Small intestine (tissue), 7 donors: ENCODE measurements around the gene TIPARP. TPM values are rescaled to one million over a fixed set of nuclear protein-coding genes. Genes with fewer than 3 reads are reported as not detected.
A peak's percentile ranks its signal among the peaks of the same experiment; 100 is the strongest.

ENCODE experiments used
- DNase-seq, 2 donors: peaks; one replicate each; pipeline versions ENCODE4 v3.0.0 to v3.0.0-alpha.2; 2013
- FAIRE-seq: peaks from 2 replicates; lab custom pipeline; 2012; peaks lifted over from hg19 to GRCh38; lab: Jason Lieb, UNC
- H3K27ac ChIP-seq, 3 donors: one replicate each; pipeline ENCODE4 v1.5.1; 2013; ENCODE audit warnings: low read length in 2 of 3, mild to moderate bottlenecking in 2 of 3, control low read depth in 1 of 3, inconsistent platforms in 1 of 3, low read depth in 1 of 3, moderate library complexity in 1 of 3
- H3K27me3 ChIP-seq, 3 donors: one replicate each; pipeline ENCODE4 v1.6.1; 2013; ENCODE audit warnings: low read length in 3 of 3, inconsistent platforms in 1 of 3; ENCODE audit not compliant: control insufficient read depth in 3 of 3, insufficient read depth in 3 of 3
- H3K36me3 ChIP-seq, 3 donors: one replicate each; pipeline ENCODE4 v1.6.1; 2013; ENCODE audit warnings: low read length in 3 of 3, inconsistent platforms in 1 of 3, low read depth in 1 of 3, mild to moderate bottlenecking in 1 of 3, moderate library complexity in 1 of 3; ENCODE audit not compliant: control insufficient read depth in 3 of 3, insufficient read depth in 2 of 3
- H3K4me1 ChIP-seq, 3 donors: one replicate each; pipeline ENCODE4 v1.6.1; 2013; ENCODE audit warnings: low read length in 2 of 3, inconsistent platforms in 1 of 3, low read depth in 1 of 3, mild to moderate bottlenecking in 1 of 3, moderate library complexity in 1 of 3; ENCODE audit not compliant: control insufficient read depth in 3 of 3, insufficient read depth in 2 of 3
- H3K4me3 ChIP-seq, 3 donors: one replicate each; pipeline ENCODE4 v1.5.1; 2013; ENCODE audit warnings: low read length in 3 of 3, control low read depth in 1 of 3, inconsistent platforms in 1 of 3, low read depth in 1 of 3, mild to moderate bottlenecking in 1 of 3, moderate library complexity in 1 of 3
- H3K9me3 ChIP-seq, 2 donors: one replicate each; pipeline ENCODE4 v1.6.1; 2013; ENCODE audit warnings: low read depth in 1 of 2, low read length in 1 of 2; ENCODE audit not compliant: control insufficient read depth in 2 of 2, insufficient read depth in 1 of 2
- WGBS, 3 donors: extraction: QIAGEN DNeasy Blood & Tissue Kit; methylation state at CpG; one replicate each; pipeline ENCODE4 v1.1.7; 2013; 5-methylcytosine and 5-hydroxymethylcytosine counted together
- polyA plus RNA-seq, 4 donors: library from polyadenylated mRNA; stranded (reverse) in 3 of 4; unstranded in 1 of 4; fragments of 200-250 nt in 3 of 4; fragments of 120-200 nt in 1 of 4; gene quantifications; one replicate each; pipeline versions ENCODE4 v1.2.1 to v1.2.3, GENCODE V29; 2013
- donor health status: healthy with polysubstance abuse.
- donor health status: control.
- donor health status: control.
- donor health status: Bipolar disorder and iron deficiency.
- donor health status: healthy.

The TIPARP gene
- polyA plus RNA-seq, 4 donors: 8.5 to 18.3 (median 15.7) TPM

DNA sequence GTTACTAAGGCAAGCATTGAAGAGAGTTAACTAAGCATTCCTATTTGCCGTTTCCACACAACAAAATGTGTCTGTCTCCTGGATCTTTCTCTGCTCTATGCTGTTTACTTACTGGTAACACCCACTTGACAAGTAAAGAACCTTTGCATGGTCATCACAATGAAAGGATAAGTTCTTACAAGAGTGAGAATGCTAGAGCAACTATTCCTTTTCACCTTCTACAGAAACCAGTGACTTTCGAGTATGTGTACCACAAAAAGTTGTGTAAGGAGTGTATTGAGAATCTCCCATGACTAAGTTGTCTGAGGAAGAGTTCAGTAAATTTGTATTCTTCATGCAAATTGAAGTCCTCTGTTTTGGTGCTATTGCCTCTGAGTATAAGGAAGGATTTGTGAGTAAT is 10.8 kb downstream of the TIPARP start:
- FAIRE-seq: no peak
- Histone ChIP-seq H3K4me1 (peaks cover 21 to 30% (median 22%) of the 10 kb centered on the region in 3 donors), H3K4me3 (no peak overlapping the region), H3K36me3 (peaks cover 0 to 5% (median 5%) of the 10 kb centered on the region in 3 donors), H3K9me3 (no peaks in the 10 kb centered on the region), H3K27ac (peak overlapping the region in 1 of 3 donors; percentile 5), H3K27me3 (no peaks in the 10 kb centered on the region)
- 65 to 67% (median 66%) methylated on average over 2 of the region's 2 CpGs for WGBS, 3 donors
- DNase-seq: no peak

DNA sequence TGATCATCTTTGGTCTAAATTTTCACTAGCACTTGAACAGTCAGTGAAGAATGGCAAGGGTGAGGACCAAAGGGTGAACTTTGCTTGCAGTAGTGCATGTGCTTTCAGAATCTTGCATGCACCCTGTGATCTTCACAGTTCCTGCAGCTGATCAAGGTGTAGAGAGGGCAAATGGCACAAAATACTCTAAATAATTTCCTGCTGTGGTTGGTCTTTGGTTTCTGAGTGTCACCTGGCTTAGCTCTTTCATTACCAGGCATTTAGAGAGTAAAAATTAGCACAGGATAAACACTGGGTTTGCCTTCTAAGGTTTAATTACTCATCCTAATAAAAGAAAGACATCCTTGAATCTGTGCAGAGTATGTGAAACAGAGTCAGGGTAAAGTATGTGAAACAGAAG is 11.4 kb downstream of the TIPARP start:
- DNase-seq (peak in 1 of 2 donors; percentile 55), FAIRE-seq (no peak)
- H3K4me1 ChIP-seq: peaks cover 22 to 28% (median 22%) of the 10 kb centered on the region in 3 donors
- no peaks in the 10 kb centered on the region for H3K9me3 ChIP-seq
- H3K27me3 ChIP-seq: no peaks in the 10 kb centered on the region
- peaks cover 0 to 5% (median 5%) of the 10 kb centered on the region in 3 donors for H3K36me3 ChIP-seq
- peak overlapping the region in 1 of 3 donors; percentile 5 for H3K27ac ChIP-seq
- H3K4me3 ChIP-seq: no peak overlapping the region

DNA sequence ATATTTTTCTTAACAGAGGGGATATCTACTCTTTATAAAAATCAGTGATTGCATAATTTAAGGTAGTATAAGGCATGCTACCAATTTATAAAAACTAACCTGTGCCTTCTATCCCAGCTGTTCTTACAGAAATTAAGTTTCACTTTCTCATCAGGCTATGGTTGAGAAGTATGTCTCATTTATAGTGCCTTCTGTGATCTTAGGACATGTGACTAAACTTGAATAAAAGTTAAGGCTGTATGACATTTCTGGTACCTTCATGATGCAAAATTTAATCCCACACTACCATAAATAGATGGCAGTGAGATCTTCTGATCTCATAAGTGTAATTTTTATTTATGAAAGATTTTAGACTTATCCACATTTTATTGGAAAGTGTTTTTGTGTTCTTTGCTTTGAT is 12.6 kb downstream of the TIPARP start:
- Histone ChIP-seq H3K36me3 (peaks cover 0 to 5% (median 5%) of the 10 kb centered on the region in 3 donors), H3K4me1 (peaks cover 20 to 29% (median 26%) of the 10 kb centered on the region in 3 donors), H3K27ac (no peak overlapping the region), H3K4me3 (no peak overlapping the region), H3K9me3 (no peaks in the 10 kb centered on the region), H3K27me3 (no peaks in the 10 kb centered on the region)
- no peak for FAIRE-seq
- DNase-seq: peak in 1 of 2 donors; percentile 46

DNA sequence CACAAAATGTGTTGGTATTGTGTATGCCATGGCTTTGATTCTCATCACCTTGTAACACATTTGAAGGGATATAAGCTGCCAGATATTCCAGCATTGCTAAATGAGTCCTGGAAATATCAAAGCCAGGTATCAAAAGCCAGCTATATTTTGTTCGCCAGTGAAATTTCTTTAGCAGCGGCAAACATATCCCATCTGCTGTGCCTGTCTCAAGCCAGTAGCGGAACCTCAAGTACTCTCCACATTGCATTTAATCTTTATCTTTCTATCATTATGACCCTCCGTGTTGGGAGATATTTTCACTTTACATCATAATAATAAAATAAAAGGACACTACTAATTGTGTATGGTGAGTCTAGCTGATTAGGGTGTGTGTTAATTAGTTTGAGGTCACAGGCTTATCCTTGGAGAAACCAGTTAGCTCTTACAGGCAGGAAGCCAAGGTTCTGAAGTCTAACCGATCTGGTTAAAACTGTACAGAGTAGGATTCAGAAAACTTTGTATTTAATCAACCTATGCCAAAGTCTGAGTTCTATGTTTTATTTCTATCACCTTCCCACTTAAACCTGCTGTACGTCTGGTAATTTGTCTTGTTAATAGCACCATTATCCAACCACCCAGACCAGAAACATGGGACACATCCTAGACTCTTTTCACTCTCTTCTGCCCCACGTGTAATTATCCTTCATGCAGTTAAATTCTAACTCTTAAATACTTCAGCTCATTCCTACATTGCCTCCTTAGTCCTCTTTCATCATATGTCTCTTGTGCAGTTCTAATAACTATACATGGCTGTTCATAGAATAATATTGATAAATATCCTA is 14.5 kb downstream of the TIPARP start:
- FAIRE-seq (no peak), DNase-seq (peak in 1 of 2 donors; percentile 84)
- Histone ChIP-seq H3K27ac (peak overlapping the region in 1 of 3 donors; percentile 41), H3K36me3 (peaks cover 0 to 5% (median 3%) of the 10 kb centered on the region in 3 donors), H3K27me3 (no peaks in the 10 kb centered on the region), H3K9me3 (no peaks in the 10 kb centered on the region), H3K4me1 (peaks cover 18 to 26% (median 25%) of the 10 kb centered on the region in 3 donors), H3K4me3 (no peak overlapping the region)
- 30 to 72% (median 51%) methylated on average over 7 of the region's 7 CpGs for WGBS, 3 donors

DNA sequence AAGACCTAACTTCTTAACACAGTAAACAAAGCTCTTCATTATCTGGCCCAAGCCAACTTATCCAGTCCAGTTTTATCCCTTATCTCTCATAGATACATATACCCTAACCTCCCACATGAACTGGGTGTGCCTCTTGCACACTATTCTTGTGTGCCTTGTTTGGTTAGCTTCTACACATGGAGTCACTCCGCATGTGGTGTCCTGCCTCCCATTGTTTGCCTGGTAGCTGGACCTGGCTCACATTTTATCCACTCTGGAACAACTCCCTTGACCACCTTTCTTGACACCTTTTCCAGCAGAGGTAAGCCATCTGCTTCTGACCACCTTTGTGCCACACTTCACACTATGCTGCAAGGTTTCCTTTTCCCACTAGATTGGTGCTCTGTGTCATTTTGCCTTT is 15.2 kb downstream of the TIPARP start:
- FAIRE-seq: no peak
- no peaks in the 10 kb centered on the region for H3K9me3 ChIP-seq
- no peak overlapping the region for H3K4me3 ChIP-seq
- DNase-seq: peak in 1 of 2 donors; percentile 30
- no peaks in the 10 kb centered on the region for H3K27me3 ChIP-seq
- H3K4me1 ChIP-seq: peaks cover 18 to 26% (median 25%) of the 10 kb centered on the region in 3 donors
- H3K36me3 ChIP-seq: peaks cover 0 to 5% (median 3%) of the 10 kb centered on the region in 3 donors
- H3K27ac ChIP-seq: peak overlapping the region in 2 of 3 donors; percentile 20 to 76
- WGBS, 3 donors: 4 to 42% (median 6%) methylated on average over 1 of the region's 1 CpG

DNA sequence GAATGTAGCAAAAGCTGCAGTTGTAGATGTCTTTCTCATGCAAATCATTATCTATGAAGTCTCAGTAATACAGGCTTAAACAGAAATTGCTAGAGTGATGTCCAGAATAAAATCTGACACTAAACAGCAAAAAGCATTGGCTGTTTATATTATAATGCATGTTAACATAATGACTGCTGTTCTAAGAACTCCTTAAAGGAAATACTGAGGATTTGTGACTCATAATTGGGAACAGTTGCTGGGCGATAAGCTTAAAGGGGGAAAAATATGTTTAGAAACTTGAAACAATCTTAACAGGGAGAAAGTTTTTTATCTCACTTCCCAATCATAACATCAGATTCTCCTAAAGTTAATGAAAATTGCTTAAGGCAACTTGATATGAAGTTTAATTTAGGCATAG is 17.5 kb downstream of the TIPARP start:
- DNase-seq (no peak), FAIRE-seq (no peak)
- Histone ChIP-seq H3K9me3 (no peaks in the 10 kb centered on the region), H3K4me3 (no peak overlapping the region), H3K36me3 (peaks cover 5 to 9% (median 5%) of the 10 kb centered on the region in 3 donors), H3K27ac (no peak overlapping the region), H3K4me1 (peaks cover 13 to 25% (median 21%) of the 10 kb centered on the region in 3 donors), H3K27me3 (no peaks in the 10 kb centered on the region)
- 43 to 78% (median 58%) methylated on average over 1 of the region's 1 CpG for WGBS, 3 donors

DNA sequence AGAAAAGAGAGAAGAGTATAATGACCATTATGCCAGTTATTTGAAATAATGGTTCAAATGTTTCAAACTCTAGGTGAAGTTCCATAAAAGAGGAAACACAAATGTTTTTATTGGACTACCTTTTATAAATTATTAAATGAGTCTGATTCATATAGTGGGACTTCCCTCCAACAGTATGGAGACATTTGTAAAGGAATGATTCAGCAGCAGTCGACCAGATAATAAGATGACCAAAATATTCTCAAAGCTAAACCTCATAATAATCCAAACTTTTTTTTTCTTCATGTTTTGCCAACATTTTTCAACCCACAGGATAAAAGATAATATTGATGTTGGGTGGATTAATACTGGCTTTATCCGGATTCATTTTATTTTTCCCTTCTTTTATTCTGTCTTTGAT is 18.8 kb downstream of the TIPARP start:
- FAIRE-seq (no peak), DNase-seq (no peak)
- no peaks in the 10 kb centered on the region for H3K27me3 ChIP-seq
- peaks cover 10 to 25% (median 21%) of the 10 kb centered on the region in 3 donors for H3K4me1 ChIP-seq
- peaks cover 6 to 14% (median 7%) of the 10 kb centered on the region in 3 donors for H3K36me3 ChIP-seq
- H3K9me3 ChIP-seq: no peaks in the 10 kb centered on the region
- H3K27ac ChIP-seq: no peak overlapping the region
- no peak overlapping the region for H3K4me3 ChIP-seq
- 72 to 73% (median 72%) methylated on average over 2 of the region's 2 CpGs for WGBS, 3 donors

DNA sequence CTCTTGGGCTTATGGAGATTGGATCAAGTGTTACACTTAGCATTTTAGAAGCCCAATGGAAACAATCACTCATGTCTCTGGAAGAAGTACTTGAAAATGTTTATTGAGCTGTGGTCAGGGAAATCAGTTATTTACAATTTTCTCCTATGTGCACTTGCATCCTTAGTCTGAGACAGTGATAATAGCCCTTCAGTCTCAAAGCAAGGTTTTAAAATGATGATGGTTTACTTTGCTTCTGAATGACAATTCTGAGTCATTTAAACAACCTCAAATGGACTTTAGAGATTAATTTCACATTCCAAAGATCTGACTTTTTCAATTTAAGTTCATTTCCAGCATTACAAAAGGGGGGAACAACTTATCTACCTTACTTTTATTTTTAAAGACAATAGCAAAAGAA is 20.1 kb downstream of the TIPARP start:
- peaks cover 8 to 15% (median 15%) of the 10 kb centered on the region in 3 donors for H3K4me1 ChIP-seq
- DNase-seq: no peak
- no peaks in the 10 kb centered on the region for H3K9me3 ChIP-seq

More for the DNA sequence above, 20.1 kb downstream of the TIPARP start:
- FAIRE-seq: no peak
- Histone ChIP-seq H3K27me3 (no peaks in the 10 kb centered on the region), H3K36me3 (peaks cover 6 to 22% (median 7%) of the 10 kb centered on the region in 3 donors), H3K27ac (no peak overlapping the region), H3K4me3 (no peak overlapping the region)
